ENCODE results near the gene GBP2.

DNA sequence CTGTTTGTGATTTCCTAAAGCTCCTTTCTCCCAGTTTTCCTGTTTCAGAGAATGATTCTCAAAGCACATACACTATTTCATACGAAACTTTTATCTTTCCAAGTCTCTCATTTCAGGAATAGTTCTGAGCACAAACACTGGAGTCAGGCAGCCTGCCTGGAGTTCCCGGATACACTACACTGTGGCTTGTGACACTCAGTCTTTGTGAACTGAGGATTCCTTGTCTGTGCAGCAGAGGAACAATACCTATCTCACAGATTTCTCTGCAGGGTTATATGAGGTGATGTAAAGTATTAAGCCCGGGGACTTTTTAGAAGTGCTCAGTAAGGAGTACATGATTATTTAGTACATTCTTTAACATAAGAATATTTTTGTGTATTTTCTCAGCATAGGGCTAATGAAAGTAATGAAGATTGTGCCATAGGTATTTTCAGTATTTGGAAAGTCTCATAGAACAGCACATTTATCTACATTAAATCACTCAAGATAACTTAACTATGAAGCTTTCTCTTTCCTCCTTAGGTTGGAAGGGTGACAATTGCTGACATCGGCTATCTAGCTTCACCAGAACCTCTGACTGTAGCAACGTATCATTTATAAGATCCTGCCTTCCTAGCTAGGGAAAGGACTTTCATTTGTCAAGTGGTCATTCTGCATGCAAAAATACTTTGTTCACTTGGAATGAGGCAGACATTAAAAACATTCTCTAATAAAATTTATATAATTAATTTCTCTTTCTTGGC, 12.9 kb downstream of the GBP2 start:
- TF ChIP-seq POLR2A (IDR thresholded peaks at IDR 0.05), result no peak
- TF ChIP-seq, protein P1, sequence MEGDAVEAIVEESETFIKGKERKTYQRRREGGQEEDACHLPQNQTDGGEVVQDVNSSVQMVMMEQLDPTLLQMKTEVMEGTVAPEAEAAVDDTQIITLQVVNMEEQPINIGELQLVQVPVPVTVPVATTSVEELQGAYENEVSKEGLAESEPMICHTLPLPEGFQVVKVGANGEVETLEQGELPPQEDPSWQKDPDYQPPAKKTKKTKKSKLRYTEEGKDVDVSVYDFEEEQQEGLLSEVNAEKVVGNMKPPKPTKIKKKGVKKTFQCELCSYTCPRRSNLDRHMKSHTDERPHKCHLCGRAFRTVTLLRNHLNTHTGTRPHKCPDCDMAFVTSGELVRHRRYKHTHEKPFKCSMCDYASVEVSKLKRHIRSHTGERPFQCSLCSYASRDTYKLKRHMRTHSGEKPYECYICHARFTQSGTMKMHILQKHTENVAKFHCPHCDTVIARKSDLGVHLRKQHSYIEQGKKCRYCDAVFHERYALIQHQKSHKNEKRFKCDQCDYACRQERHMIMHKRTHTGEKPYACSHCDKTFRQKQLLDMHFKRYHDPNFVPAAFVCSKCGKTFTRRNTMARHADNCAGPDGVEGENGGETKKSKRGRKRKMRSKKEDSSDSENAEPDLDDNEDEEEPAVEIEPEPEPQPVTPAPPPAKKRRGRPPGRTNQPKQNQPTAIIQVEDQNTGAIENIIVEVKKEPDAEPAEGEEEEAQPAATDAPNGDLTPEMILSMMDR (IDR thresholded peaks at IDR 0.05), result no peak

All from Peyer's patch (tissue), 4 donors.